GM23248 (cell line): Measurements from ENCODE around the gene NECAB3. TPM values are rescaled to one million over a fixed set of nuclear protein-coding genes. Genes with fewer than 3 reads are reported as not detected.
A peak's percentile ranks its signal among the peaks of the same experiment; 100 is the strongest.

Experiments used
- DNase-seq: peaks from one replicate; pipeline ENCODE4 v3.0.0-alpha.2; 2015
- H2AFZ ChIP-seq: fragments of 200-600 bp; sonication (generic); 2 replicates; pipeline ENCODE4 v1.6.1; 2016; ENCODE audit warnings: antibody characterized with exemption
- H3F3A ChIP-seq: fragments of 200-600 bp; sonication (generic); 2 replicates; pipeline ENCODE4 v1.6.1; 2016; ENCODE audit warnings: mild to moderate bottlenecking, antibody characterized with exemption, mixed run types; ENCODE audit not compliant: insufficient read depth
- H3K27ac ChIP-seq: fragments of 200-600 bp; sonication (generic); 2 replicates; pipeline ENCODE4 v1.5.1; 2016; ENCODE audit warnings: mild to moderate bottlenecking
- H3K27me3 ChIP-seq: fragments of 200-600 bp; sonication (generic); replicated peaks from 2 replicates; pipeline ENCODE4 v1.6.1; 2016; ENCODE audit warnings: mild to moderate bottlenecking; ENCODE audit not compliant: insufficient read depth
- H3K36me3 ChIP-seq: fragments of 200-600 bp; sonication (generic); 2 replicates; pipeline ENCODE4 v1.6.1; 2016; ENCODE audit warnings: low read depth, mild to moderate bottlenecking
- H3K4me1 ChIP-seq: fragments of 200-600 bp; sonication (generic); 2 replicates; pipeline ENCODE4 v1.6.1; 2016; ENCODE audit warnings: mild to moderate bottlenecking; ENCODE audit not compliant: insufficient read depth
- H3K4me2 ChIP-seq: fragments of 200-600 bp; sonication (generic); one replicate; pipeline ENCODE4 v1.6.1; 2016; ENCODE audit warnings: mild to moderate bottlenecking; ENCODE audit not compliant: unreplicated experiment
- H3K4me3 ChIP-seq: fragments of 200-600 bp; sonication (generic); 2 replicates; pipeline ENCODE4 v1.5.1; 2016; ENCODE audit warnings: mild to moderate bottlenecking
- H3K79me2 ChIP-seq: fragments of 200-600 bp; sonication (generic); 2 replicates; pipeline ENCODE4 v1.6.1; 2016; ENCODE audit warnings: mild to moderate bottlenecking; ENCODE audit not compliant: insufficient read depth
- H3K9ac ChIP-seq: fragments of 200-600 bp; sonication (generic); 2 replicates; pipeline ENCODE4 v1.6.1; 2016; ENCODE audit warnings: mild to moderate bottlenecking
- H3K9me2 ChIP-seq: fragments of 200-600 bp; sonication (generic); 2 replicates; pipeline ENCODE4 v1.6.1; 2016; ENCODE audit warnings: mixed run types, mild to moderate bottlenecking, moderate library complexity; ENCODE audit not compliant: insufficient read depth
- H3K9me3 ChIP-seq: fragments of 200-600 bp; sonication (generic); one replicate; pipeline ENCODE4 v1.6.1; 2017; ENCODE audit warnings: low read depth
- H4K20me1 ChIP-seq: fragments of 200-600 bp; sonication (generic); 2 replicates; pipeline ENCODE4 v1.6.0; 2016; ENCODE audit not compliant: insufficient read depth
- EZH2 ChIP-seq: fragments of 200-600 bp; sonication (generic); IDR thresholded peaks from 2 replicates; pipeline ENCODE4 v1.6.1; 2018; ENCODE audit warnings: antibody characterized with exemption, mild to moderate bottlenecking; ENCODE audit not compliant: insufficient read depth, poor library complexity, severe bottlenecking
- EZH2phosphoT487 ChIP-seq: fragments of 200-600 bp; sonication (generic); IDR thresholded peaks from 2 replicates; pipeline ENCODE4 v1.6.1; 2018; ENCODE audit warnings: antibody characterized with exemption, moderate library complexity, mild to moderate bottlenecking, low read depth; ENCODE audit not compliant: insufficient read depth
- WGBS, 2 experiments: methylation state at CpG; one replicate each; pipeline ENCODE4 v1.1.6; 2015 to 2017; ENCODE audit warnings: low lambda C conversion rate in 2 of 2, low coverage in 1 of 2; ENCODE audit errors: missing lambda C conversion rate in 2 of 2; 5-methylcytosine and 5-hydroxymethylcytosine counted together
- in situ Hi-C: fragments of 300-500 bp; cut with MboI; formaldehyde crosslinking; loops from 2 replicates; pipeline ENCODE4 v1.15.0; 2020
- polyA plus RNA-seq: library from polyadenylated mRNA; unstranded; fragments of >200 nt; fragmentation: Nextera tagmentation; extraction: Ambion mirVana; gene quantifications from 2 replicates; pipeline ENCODE4 v1.2.1, GENCODE V29; 2016
- total RNA-seq: library from RNA; depleted of rRNA; stranded (reverse); fragments of >200 nt; shearing (Covaris generic); gene quantifications from 2 replicates; pipeline ENCODE4 v1.2.3, GENCODE V29; 2014

The NECAB3 gene
- total and polyA plus RNA-seq, 2 experiments from 2014 or later, result 11.0 to 27.1 TPM

DNA sequence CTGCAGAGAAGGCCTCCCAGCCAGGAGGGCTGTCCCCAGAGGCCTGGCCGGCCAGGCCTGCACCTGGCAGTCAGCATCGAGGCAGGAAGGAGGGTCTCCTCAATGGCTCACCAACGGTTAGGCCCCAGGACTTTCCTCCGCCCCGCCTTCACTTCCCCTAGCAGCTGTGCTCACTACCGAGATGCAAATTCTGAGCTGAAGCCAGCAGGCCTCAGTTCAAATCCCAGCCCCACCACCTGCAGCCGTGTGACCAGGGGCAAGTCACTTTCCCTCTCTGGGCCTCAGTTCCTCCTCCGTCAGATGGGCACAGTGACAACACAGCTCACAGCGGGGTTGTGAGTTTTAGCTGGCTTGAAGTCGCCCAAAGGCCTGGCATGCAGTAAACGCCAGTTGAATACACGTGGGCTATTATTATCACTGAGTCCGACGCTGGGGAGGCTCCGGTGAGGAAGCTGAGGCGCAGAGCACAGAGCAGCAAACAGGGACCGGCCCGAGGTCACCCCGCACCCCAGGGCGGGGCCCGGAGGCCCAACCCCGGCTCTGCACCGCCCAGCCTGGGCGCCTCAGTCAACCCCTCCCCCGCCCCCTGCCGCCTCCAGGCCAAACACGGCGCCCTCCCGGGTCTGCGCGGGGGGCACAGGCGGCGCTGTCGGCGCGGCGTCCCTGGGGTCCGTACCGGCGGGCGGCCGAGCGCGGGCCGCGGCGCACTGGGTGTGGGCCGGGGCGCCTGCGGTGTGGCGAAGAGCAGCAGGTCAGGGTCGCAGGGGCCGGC, 11.3 kb upstream of the NECAB3 start:
- TF ChIP-seq EZH2phosphoT487 (no peak), EZH2 (no peak)
- H3F3A ChIP-seq, result no peaks in the 10 kb centered on the region; the same call in 1 of the 2 replicates
- H3K9me2 ChIP-seq, result no peaks in the 10 kb centered on the region
- WGBS, 2 experiments, result 4 to 5% methylated on average over 23 to 26 of the region's 53 CpGs
- H3K4me3 ChIP-seq, result peak overlapping the region; percentile 71
- H2AFZ ChIP-seq, result peak overlapping the region; percentile 71
- H3K27ac ChIP-seq, result peak overlapping the region; percentile 30; the same call in 1 of the 2 replicates
- peak overlapping the region; percentile 66 for H3K9ac ChIP-seq
- H3K4me2 ChIP-seq, result peak overlapping the region; percentile 62
- in situ Hi-C loops, result no loop called here
- peaks cover 22% of the 10 kb centered on the region for H3K79me2 ChIP-seq
- no peaks in the 10 kb centered on the region for H3K27me3 ChIP-seq
- H3K9me3 ChIP-seq, result no peaks in the 10 kb centered on the region
- no peaks in the 10 kb centered on the region for H3K36me3 ChIP-seq
- peak; percentile 60 for DNase-seq
- no peaks in the 10 kb centered on the region for H4K20me1 ChIP-seq
- peaks cover 12% of the 10 kb centered on the region for H3K4me1 ChIP-seq

DNA sequence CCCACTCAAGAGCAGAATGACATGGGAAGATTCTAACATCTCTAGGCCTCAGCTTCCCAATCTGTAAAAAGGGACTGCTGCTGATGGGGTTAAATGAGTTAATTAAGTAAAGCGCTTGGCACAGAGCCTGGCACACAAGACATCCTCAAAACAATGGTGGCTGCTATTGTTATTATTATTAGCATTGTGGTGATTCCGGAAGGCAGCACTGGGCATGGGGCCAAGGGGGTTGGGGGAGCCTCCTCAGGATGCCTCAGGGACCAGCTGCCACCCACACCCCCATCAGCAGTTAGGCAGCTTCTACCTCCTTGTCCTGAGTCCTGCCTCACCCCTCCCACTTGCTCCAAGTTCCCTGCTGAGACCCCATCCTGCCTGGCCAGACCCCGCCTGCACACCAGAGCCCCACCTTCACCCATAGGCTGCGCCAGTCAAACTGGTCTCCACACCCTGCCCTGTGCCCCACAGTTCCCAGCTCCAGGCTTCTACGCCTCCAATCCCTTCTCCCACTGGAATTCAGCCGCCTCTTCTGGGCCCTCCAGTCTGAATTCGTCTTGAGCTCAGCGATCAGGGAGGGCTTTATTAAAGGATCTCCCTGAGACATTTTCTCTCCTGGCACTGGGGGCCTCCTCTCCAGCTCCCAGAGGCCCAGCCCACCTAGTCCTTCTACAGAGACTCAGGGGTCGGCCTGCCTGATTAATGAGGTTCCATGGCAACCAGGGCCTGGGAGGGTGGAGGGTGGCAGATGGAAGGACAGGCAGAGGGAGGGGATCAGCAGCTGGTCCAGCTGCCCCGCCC, 10.5 kb upstream of the NECAB3 start:
- Histone ChIP-seq H3K27me3 (no peaks in the 10 kb centered on the region), H3K4me1 (peaks cover 12% of the 10 kb centered on the region), H3K9me2 (no peaks in the 10 kb centered on the region), H3K4me3 (peak overlapping the region; percentile 71), H3K9me3 (no peaks in the 10 kb centered on the region), H3K36me3 (no peaks in the 10 kb centered on the region), H3K79me2 (peaks cover 22% of the 10 kb centered on the region), H2AFZ (peak overlapping the region; percentile 71; the same call in 1 of the 2 replicates), H3F3A (no peaks in the 10 kb centered on the region; the same call in 1 of the 2 replicates), H3K9ac (peak overlapping the region; percentile 66), H3K4me2 (peak overlapping the region; percentile 62), H3K27ac (no peak overlapping the region), H4K20me1 (no peaks in the 10 kb centered on the region)
- no peak for DNase-seq
- no peak for TF ChIP-seq EZH2
- TF ChIP-seq EZH2phosphoT487, result no peak
- 46 to 50% methylated on average over 10 of the region's 10 CpGs for WGBS, 2 experiments
- in situ Hi-C loops, result no loop called here

DNA sequence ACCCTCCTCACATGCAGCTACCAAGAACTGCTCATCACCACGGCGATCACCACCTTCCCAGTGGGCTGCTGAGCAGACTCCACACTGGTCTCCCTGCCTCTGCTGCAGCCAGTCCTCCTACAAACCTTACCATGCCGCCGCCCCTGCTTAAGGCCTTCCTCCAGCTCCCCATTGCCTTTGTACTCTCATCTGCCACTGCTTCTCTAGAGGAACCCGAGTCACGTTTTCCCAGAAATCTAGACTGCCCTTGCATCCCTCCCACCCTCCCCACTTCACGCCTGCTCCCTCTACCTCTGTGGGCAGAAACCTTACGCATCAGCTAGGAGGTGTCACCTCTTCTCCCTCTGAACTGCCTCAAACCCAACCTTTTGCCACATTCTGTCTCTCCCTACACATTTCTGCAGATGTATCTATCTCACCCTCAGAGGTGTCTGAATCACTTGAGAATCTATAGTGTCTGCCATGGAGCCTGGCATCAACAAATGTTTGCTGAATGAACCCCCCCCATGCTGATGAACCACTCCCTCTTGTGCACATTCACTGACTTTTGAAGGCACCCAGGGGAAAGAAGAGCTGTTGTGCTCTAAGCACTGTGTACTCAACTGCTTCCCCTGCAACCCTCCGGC, 7.6 kb upstream of the NECAB3 start:
- in situ Hi-C loops, result no loop called here
- Histone ChIP-seq H3K36me3 (no peaks in the 10 kb centered on the region), H3K9me2 (no peaks in the 10 kb centered on the region), H3K27me3 (no peaks in the 10 kb centered on the region), H3K27ac (no peak overlapping the region), H3K4me3 (no peak overlapping the region), H2AFZ (no peak overlapping the region), H3F3A (no peaks in the 10 kb centered on the region), H4K20me1 (no peaks in the 10 kb centered on the region), H3K79me2 (peaks cover 22% of the 10 kb centered on the region), H3K4me2 (no peak overlapping the region), H3K9me3 (no peaks in the 10 kb centered on the region), H3K4me1 (peaks cover 12% of the 10 kb centered on the region), H3K9ac (no peak overlapping the region)
- 91 to 94% methylated on average over 7 to 9 of the region's 9 CpGs for WGBS, 2 experiments
- TF ChIP-seq EZH2 (no peak), EZH2phosphoT487 (no peak)
- DNase-seq, result no peak

DNA sequence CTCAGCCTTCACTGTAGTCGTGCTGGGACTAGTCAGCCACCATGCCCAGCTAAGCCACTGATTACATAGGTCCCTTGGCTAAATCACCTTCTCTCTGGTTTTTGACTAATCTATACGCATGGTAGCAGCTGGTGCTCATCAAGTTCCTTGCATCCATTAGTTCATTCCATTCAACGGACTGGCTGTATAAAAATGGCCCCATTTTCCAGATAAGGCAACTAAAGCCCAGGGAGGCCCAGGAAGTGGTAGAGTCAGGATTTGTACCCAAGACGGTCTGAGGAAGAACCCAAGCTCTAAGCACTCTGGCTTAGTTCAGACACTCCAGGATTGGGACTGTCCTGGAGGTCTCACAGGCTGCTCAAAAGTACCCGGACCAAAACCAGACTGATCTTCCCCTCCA, 7.1 kb upstream of the NECAB3 start:
- peaks cover 12% of the 10 kb centered on the region for H3K4me1 ChIP-seq
- H2AFZ ChIP-seq, result no peak overlapping the region
- H3K9ac ChIP-seq, result no peak overlapping the region
- no peak overlapping the region for H3K4me3 ChIP-seq
- 81 to 88% methylated on average over 5 of the region's 5 CpGs for WGBS, 2 experiments
- no peak overlapping the region for H3K27ac ChIP-seq
- no peaks in the 10 kb centered on the region for H3K9me2 ChIP-seq
- H3K9me3 ChIP-seq, result no peaks in the 10 kb centered on the region
- no peaks in the 10 kb centered on the region for H3K27me3 ChIP-seq
- H3K79me2 ChIP-seq, result peaks cover 22% of the 10 kb centered on the region
- no peaks in the 10 kb centered on the region for H4K20me1 ChIP-seq
- H3K36me3 ChIP-seq, result no peaks in the 10 kb centered on the region
- TF ChIP-seq EZH2, result no peak
- TF ChIP-seq EZH2phosphoT487, result no peak
- in situ Hi-C loops, result no loop called here
- H3F3A ChIP-seq, result no peaks in the 10 kb centered on the region
- no peak for DNase-seq
- H3K4me2 ChIP-seq, result no peak overlapping the region
